GOT3 (cell line): ENCODE measurements around the gene SSC4D.

Experiments
- DNase-seq: peaks from one replicate; lab custom pipeline; 2025; ENCODE audit warnings: mixed read lengths; lab: John Stamatoyannopoulos, UW

SSC4D gene

DNA sequence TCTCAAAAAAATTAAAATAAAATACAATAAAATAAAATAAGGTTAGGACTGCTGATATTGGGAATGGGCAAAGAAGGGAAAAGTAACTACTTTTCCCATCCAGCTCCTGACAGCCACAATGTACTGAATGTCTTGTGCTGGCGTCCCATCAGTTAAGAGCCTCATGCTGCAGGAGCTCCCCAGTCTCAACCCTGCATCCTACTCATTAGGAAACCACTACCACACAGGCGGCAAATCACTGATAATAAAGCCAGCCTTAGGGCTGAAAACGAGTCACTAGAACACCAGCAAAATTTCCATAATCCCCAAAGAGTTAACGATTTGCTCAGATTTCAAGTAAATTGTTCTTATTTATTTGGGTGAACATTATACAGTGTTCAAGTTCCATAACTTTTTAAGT lies 55.0 kb downstream of the SSC4D start:
- DNase-seq: no peak

GRCh38 chr7:76353744-76354143 lies 55.8 kb downstream of the SSC4D start:
- no peak for DNase-seq

- DNase-seq: no peak
Observed at GRCh38 chr7:76352193-76352592, 57.3 kb downstream of the SSC4D start.

- DNase-seq: no peak
Observed at GRCh38 chr7:76351372-76351771, 58.1 kb downstream of the SSC4D start.

GRCh38 chr7:76349313-76349885 lies 60.1 kb downstream of the SSC4D start:
- no peak for DNase-seq

DNA sequence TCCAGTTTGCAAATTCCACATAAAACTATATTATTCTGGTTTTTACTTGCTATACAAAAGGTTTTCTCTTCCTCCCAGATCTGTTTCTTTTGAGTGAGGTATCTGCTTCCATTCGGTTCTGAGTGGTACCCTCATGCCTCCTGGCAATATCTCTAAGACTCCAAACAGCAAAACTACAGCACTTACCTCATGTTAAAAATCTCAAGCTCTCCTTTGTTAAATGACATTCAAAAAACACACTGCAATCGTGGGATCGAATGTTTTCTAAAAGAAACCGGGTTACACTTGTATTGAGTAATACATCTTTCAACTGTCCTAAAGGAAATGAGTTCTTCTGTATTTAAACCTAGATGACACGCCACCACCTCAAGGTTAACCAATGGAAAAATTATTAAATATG lies 61.8 kb downstream of the SSC4D start:
- no peak for DNase-seq

GRCh38 chr7:76346778-76347177 lies 62.7 kb downstream of the SSC4D start:
- DNase-seq: no peak

DNA sequence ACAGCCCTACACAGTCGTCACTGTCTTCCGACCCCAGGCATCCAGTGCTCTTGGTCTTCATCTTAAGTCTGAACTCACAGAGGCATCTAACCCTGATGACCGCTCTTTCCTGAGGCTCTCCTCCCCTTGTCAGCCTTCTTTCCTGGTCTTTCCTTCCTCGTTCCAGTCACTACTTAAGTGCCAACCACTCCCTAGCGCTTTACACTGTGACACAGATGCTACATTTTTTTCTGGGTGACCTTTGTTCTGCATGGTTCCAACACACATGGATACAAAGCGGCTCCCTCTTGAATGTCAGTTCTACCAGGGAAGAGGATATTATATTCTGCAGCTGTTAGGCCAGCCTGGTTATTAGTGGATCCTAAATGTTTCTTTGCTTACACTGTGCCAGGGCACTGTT lies 63.4 kb downstream of the SSC4D start:
- no peak for DNase-seq

GRCh38 chr7:76343931-76344321 lies 65.6 kb downstream of the SSC4D start:
- no peak for DNase-seq

DNA sequence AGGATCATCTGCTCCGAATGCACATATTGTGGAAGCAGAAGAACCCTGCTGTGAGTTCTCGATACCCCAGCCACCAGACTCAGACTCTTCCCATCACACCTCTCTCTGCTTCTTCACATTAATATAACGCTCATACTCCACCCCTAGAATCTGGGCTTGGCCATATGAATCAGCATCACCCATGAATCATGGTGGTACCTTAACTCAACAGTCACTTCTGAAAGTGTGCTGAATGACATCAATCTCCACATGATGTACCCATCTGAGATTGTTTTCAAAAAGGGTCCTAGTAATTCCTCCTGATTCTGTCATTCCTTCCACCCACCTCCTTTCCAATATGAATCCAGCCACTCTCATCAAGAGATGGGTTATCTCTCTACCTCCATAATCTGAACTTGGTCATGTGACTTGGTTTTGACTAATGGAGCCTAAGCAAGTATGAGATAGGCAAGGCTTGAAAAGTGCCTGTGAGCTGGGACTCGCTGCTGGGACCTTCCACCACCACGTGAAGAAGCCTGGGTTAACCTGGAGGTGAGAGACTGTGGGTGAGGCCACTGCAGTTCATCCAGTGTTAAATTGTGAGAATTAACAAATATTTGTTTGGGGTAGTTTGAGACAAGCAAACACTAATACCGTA lies 66.1 kb downstream of the SSC4D start:
- DNase-seq: no peak

DNA sequence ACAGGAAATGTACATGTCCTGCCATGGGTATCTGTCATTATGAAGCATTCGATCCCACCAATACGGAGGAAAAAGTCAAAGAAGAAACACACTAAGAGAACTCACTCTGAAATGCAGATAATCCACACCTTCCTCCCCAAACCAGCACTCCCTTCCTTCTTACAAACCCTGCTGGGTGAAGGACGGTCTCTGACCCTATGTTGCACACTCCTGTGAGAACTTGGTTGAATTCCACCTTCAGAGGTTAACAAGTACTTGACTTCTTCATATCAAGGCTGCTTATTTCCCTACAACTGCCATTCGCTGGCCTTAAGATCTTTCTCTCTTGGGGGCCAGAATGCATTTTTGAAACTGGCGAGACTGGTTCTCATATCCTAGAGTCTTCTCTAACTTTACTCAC lies 67.3 kb downstream of the SSC4D start:
- no peak for DNase-seq

- no peak for DNase-seq
Observed at GRCh38 chr7:76340617-76341131, 68.8 kb downstream of the SSC4D start.
